ENCODE measurements around the gene ADGRB3. TPM values are rescaled to one million over a fixed set of nuclear protein-coding genes. Genes with fewer than 3 reads are reported as not detected.

The ADGRB3 gene
- polyA plus RNA-seq, 3 donors: 0.04 to 0.23 (median 0.05) TPM

DNA sequence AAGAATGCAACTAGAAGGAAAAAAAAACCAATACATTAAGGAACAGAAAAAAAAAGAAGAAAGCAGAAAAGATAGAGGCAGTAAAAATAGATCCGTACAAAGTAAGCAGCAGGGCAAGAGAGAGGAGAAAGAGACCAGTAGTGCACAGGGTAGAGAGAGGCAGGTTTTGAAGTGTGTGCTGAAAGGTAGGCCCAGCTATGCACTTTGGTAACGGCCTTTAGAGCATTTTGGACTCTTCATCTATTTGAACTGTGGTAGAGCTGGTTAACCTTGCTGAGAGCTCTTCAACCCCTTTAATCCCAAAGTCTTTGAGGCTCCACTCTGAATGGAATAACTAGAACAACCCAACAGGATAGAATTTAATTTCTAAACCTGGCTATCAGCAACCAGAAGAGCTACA lies 45.2 kb downstream of the ADGRB3 start:
- intact Hi-C loops (cut with micrococcal nuclease): no loop called here
- no peak overlapping the region for H3K27ac Mint-ChIP-seq
- Histone ChIP-seq H3K27me3 (ENCODE audit: control insufficient read depth in 2 of 2, insufficient read depth in 2 of 2, low read length in 2 of 2) (no peaks in the 10 kb centered on the region), H3K4me1 (ENCODE audit: control insufficient read depth in 1 of 2, insufficient read depth in 2 of 2, low read length in 2 of 2) (no peaks in the 10 kb centered on the region), H3K9ac (ENCODE audit: insufficient read depth, low read length, poor library complexity, severe bottlenecking) (no peak overlapping the region), H3K27ac (ENCODE audit: low read depth in 1 of 2, low read length in 2 of 2) (no peak overlapping the region), H2AFZ (ENCODE audit: insufficient read depth, low read depth, low read length, poor library complexity, severe bottlenecking) (no peak overlapping the region), H3K4me2 (replicated peaks; ENCODE audit: extremely low read depth, low read length, poor library complexity, severe bottlenecking) (no peak overlapping the region), H3K36me3 (replicated peaks in 1 of 2; ENCODE audit: control insufficient read depth in 1 of 2, insufficient read depth in 2 of 2, low read length in 2 of 2) (no peaks in the 10 kb centered on the region), H3K79me2 (ENCODE audit: insufficient read depth, low read length) (no peaks in the 10 kb centered on the region), H4K20me1 (ENCODE audit: insufficient read depth, low read length) (no peaks in the 10 kb centered on the region), H3K4me3 (replicated peaks in 1 of 3; ENCODE audit: low read depth in 2 of 3, low read length in 3 of 3) (no peak overlapping the region), H3K9me3 (replicated peaks in 1 of 2; ENCODE audit: control insufficient read depth in 1 of 2, insufficient read depth in 1 of 2, low read length in 2 of 2) (no peaks in the 10 kb centered on the region)
- 100% methylated on average over 1 of the region's 2 CpGs for WGBS (ENCODE audit: insufficient coverage)
- H3K9me3 Mint-ChIP-seq: no peaks in the 10 kb centered on the region
- no peaks in the 10 kb centered on the region for H3K36me3 Mint-ChIP-seq
- no peak overlapping the region for H3K4me3 Mint-ChIP-seq
- TF ChIP-seq, protein P1, sequence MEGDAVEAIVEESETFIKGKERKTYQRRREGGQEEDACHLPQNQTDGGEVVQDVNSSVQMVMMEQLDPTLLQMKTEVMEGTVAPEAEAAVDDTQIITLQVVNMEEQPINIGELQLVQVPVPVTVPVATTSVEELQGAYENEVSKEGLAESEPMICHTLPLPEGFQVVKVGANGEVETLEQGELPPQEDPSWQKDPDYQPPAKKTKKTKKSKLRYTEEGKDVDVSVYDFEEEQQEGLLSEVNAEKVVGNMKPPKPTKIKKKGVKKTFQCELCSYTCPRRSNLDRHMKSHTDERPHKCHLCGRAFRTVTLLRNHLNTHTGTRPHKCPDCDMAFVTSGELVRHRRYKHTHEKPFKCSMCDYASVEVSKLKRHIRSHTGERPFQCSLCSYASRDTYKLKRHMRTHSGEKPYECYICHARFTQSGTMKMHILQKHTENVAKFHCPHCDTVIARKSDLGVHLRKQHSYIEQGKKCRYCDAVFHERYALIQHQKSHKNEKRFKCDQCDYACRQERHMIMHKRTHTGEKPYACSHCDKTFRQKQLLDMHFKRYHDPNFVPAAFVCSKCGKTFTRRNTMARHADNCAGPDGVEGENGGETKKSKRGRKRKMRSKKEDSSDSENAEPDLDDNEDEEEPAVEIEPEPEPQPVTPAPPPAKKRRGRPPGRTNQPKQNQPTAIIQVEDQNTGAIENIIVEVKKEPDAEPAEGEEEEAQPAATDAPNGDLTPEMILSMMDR (IDR thresholded peaks at IDR 0.05): no peak
- DNase-seq: no peak
- no peaks in the 10 kb centered on the region for H3K27me3 Mint-ChIP-seq (ENCODE audit: low read depth in 3 of 3)
- no peaks in the 10 kb centered on the region for H3K4me1 Mint-ChIP-seq

DNA sequence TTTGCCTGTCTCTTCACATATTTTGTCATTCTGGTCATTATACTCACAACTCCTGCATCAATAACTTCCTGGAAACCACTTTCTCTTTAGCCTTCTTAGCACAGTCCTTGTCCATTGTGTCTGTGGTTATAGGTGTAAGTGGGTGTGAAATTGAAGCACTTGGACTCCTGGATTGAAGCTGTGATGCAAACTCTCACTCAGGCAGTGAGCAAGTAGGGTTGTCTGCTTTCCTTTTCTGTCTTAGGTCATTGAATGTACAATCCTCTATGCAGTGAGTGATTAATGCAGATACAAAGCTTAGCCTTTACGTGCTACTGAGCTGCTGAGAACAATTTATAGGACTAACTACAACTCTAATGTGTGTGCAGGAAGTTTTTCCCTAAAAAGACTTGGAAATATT lies 54.8 kb downstream of the ADGRB3 start:
- H3K27ac ChIP-seq (ENCODE audit: low read depth in 1 of 2, low read length in 2 of 2): no peak overlapping the region
- no peaks in the 10 kb centered on the region for H3K9me3 ChIP-seq (replicated peaks in 1 of 2; ENCODE audit: control insufficient read depth in 1 of 2, insufficient read depth in 1 of 2, low read length in 2 of 2)
- WGBS (ENCODE audit: insufficient coverage): no CpG with 5 or more reads among the region's 1 CpG
- no peak overlapping the region for H2AFZ ChIP-seq (ENCODE audit: insufficient read depth, low read depth, low read length, poor library complexity, severe bottlenecking)
- H3K9ac ChIP-seq (ENCODE audit: insufficient read depth, low read length, poor library complexity, severe bottlenecking): no peak overlapping the region
- H3K79me2 ChIP-seq (ENCODE audit: insufficient read depth, low read length): no peaks in the 10 kb centered on the region
- TF ChIP-seq, protein P1 (IDR thresholded peaks at IDR 0.05): no peak
- peaks cover 0 to 2% (median 0%) of the 10 kb centered on the region in 7 donors for H3K9me3 Mint-ChIP-seq
- H3K4me1 ChIP-seq (ENCODE audit: control insufficient read depth in 1 of 2, insufficient read depth in 2 of 2, low read length in 2 of 2): no peaks in the 10 kb centered on the region
- H3K4me3 ChIP-seq (replicated peaks in 1 of 3; ENCODE audit: low read depth in 2 of 3, low read length in 3 of 3): no peak overlapping the region
- H3K4me3 Mint-ChIP-seq: no peak overlapping the region
- no peaks in the 10 kb centered on the region for H4K20me1 ChIP-seq (ENCODE audit: insufficient read depth, low read length)
- no peak overlapping the region for H3K4me2 ChIP-seq (replicated peaks; ENCODE audit: extremely low read depth, low read length, poor library complexity, severe bottlenecking)
- no peaks in the 10 kb centered on the region for H3K4me1 Mint-ChIP-seq
- no peak overlapping the region for H3K27ac Mint-ChIP-seq
- no peaks in the 10 kb centered on the region for H3K27me3 Mint-ChIP-seq (ENCODE audit: low read depth in 3 of 3)
- H3K36me3 Mint-ChIP-seq: no peaks in the 10 kb centered on the region
- no peaks in the 10 kb centered on the region for H3K36me3 ChIP-seq (replicated peaks in 1 of 2; ENCODE audit: control insufficient read depth in 1 of 2, insufficient read depth in 2 of 2, low read length in 2 of 2)
- no peak for DNase-seq
- H3K27me3 ChIP-seq (ENCODE audit: control insufficient read depth in 2 of 2, insufficient read depth in 2 of 2, low read length in 2 of 2): no peaks in the 10 kb centered on the region
- intact Hi-C loops (cut with micrococcal nuclease): no loop called here
